NCI-H128 (cell line): ENCODE measurements around the gene LHFPL4.
"Not testable (repeated sequence)": the region's sequence is repeated elsewhere in the genome, so short reads cannot be mapped to it uniquely, and the experiment has no call there.

Experiments used
- DNase-seq: peaks from one replicate; lab custom pipeline; 2025; ENCODE audit not compliant: unreplicated experiment; lab: John Stamatoyannopoulos, UW

LHFPL4 gene

GRCh38 chr3:9553021-9553947 is at the start of gene LHFPL4:
LHFPL4 (minus strand) TSS chr3:9553822; CDS start chr3:9552679, 1,143 bp downstream.
- DNase-seq = no peak

GRCh38 chr3:9602620-9603019 is 49.0 kb upstream of the LHFPL4 start:
- no peak for DNase-seq

GRCh38 chr3:9601006-9601581 is 47.5 kb upstream of the LHFPL4 start:
- not testable (repeated sequence) for DNase-seq

DNA sequence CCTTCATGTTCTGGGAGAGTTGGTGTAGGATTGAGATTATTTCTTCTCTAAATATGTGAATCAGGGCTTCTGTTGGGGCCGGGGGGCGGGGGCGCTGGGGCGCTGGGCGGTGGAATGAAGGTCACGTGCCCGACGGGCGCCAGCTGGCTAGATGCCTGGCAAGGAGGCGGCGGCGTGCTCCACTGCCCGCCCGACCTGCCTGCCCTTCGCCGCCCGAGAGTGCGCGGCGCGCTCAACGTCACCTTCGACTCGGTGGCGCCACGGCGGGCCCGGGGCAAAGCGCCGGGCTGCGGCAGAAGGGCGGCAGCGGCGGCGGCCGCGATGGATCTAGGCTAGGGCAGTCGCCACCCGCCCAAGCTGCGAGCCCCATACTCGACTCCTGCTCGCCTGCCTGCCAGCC is 47.0 kb upstream of the LHFPL4 start:
- DNase-seq = no peak

- DNase-seq = no peak
Observed at GRCh38 chr3:9598783-9599387, 45.3 kb upstream of the LHFPL4 start.

GRCh38 chr3:9595877-9596276 is 42.3 kb upstream of the LHFPL4 start:
- DNase-seq = no peak

- DNase-seq = not testable (repeated sequence)
Observed at GRCh38 chr3:9591781-9592180, 38.2 kb upstream of the LHFPL4 start.

DNA sequence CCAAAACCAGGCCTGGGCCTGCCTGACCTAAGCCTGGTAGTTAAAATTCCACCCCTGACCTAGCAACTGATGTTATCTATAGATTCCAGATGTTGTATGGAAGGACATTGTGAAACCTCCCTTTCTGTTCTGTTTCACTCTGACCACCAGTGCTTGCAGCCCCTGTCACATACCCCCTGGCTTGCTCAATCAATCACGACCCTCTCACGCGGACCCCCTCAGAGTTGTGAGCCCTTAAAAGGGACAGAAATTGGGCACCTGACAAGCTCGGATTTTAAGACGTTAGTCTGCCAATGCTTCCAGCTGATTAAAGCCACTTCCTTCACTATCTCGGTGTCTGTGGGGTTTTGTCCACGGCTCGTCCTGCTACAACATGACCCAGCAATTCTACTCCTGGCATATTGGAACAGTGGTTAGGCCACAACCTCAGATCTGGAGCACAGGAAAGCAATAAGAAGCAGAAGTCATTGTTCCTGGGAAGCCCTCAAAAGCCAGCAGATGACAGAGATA is 36.7 kb upstream of the LHFPL4 start:
- DNase-seq = no peak

DNA sequence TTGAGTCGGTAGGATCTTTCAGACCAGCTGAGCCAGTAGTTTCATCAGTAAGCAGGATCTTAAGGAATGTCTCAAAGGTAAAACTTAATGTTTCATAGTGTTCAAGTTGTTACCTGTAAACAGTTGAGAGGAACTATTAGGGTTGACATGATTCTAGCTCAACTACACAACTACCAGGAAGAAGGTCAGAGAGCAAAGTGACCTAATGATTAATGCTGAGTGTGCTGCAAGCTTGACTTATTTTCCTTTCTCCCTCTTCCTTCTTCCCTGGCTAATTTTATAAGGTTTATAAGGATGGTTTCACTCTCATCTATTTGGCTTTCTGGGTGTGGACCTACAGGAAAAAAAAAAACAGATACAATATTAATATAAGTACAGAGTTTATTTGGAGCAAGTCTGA is 30.2 kb upstream of the LHFPL4 start:
- DNase-seq = no peak

GRCh38 chr3:9583371-9583770 is 29.7 kb upstream of the LHFPL4 start:
- no peak for DNase-seq

DNA sequence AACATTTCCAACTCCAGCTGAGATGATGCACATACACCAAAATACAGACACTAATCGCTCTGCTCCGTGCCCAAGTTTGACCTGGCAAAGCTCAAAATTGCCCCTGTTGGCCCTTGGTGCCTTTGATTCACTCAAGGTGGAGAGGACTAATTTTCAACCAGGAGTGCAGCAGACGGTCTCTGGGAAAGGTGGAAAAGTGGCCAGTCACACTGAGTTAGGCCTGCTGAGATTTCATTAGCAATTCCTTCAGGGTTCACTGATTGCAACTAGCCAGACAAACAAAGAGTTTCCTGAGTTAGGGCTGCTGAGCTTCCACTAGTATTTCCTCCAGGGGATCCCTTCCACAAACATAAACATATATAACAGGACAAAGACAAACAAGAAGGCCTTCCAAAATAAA is 28.7 kb upstream of the LHFPL4 start:
- DNase-seq = no peak

GRCh38 chr3:9581742-9582141 is 28.1 kb upstream of the LHFPL4 start:
- DNase-seq = no peak

DNA sequence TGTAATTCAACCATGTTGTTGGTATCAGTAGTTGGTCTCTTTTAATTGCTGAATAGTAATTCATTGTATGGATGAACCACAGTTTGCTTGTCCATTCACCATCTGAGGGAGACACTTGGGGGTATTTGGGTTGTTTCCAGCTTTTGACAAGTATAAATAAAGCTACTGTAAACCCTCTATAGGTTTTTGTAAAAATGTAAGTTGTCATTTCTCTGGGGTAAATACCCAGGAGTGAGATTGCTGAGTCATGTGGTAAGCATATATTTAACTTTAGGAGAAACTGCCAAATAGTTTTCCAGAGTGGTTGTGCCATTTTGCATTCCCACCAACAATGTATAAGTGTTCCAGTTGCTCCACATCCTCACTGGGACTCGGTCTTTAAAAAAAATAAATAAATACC is 15.4 kb upstream of the LHFPL4 start:
- DNase-seq = no peak

DNA sequence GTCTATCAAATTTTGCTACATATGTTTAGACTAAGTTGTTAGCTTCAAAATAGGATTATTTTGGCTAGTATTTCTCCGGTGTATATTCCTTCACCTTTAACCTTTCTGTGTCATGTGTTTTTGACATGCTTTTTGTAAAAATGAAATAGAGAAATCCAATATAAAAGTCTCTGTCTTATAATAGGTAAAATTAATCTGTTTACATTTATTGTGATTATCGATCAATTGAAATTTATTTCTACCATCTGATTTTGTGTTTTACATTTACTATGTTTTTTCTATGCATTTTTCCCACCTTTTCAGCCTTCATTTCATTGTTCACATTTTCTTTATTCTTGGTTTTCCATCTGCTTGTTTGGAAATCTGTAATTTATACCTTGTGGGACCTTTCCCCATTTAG is 11.7 kb upstream of the LHFPL4 start:
- no peak for DNase-seq

GRCh38 chr3:9563851-9564250 is 10.2 kb upstream of the LHFPL4 start:
- no peak for DNase-seq

GRCh38 chr3:9560056-9560455 is 6.4 kb upstream of the LHFPL4 start:
- DNase-seq = not testable (repeated sequence)

GRCh38 chr3:9553948-9554513 is 409 bp upstream of the LHFPL4 start:
- DNase-seq = no peak

DNA sequence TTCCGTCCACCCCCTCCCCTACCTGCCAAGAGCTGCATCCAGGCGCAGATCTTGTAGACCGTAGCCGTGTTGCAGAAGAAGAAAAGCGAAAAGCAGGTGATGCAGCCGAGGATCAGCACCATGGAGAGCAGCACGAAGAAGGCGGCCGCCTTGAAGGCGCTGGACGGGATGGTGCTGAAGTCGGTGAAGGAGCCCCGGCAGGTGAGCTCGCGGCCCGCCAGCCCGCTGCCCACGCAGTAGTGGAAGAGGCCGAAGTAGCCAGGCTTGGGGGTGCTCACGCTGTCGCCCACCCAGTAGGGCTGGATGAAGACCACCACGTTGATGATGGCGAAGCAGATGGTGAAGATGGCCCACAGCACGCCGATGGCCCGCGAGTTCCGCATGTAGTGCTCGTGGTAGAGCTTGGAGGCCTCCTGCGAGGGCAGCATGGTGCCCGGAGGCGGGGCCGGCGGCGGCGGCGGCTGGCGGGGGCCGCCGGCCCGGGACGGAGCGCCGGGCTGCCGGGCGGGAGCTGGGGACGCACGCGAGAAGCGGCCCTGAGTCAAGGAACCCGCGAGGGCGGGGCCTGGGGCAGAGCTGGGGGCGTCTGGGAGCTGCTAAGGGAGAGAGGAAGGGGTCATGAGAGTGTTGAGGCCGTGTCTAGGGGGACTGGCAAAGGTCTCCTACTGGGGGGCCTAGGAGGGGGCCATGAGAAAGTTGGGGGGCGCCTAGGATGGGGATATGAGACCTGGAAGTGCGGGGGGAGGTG is 1.2 kb downstream of the LHFPL4 start:
- no peak for DNase-seq

- no peak for DNase-seq
Observed at GRCh38 chr3:9550999-9551398, 2.6 kb downstream of the LHFPL4 start.

DNA sequence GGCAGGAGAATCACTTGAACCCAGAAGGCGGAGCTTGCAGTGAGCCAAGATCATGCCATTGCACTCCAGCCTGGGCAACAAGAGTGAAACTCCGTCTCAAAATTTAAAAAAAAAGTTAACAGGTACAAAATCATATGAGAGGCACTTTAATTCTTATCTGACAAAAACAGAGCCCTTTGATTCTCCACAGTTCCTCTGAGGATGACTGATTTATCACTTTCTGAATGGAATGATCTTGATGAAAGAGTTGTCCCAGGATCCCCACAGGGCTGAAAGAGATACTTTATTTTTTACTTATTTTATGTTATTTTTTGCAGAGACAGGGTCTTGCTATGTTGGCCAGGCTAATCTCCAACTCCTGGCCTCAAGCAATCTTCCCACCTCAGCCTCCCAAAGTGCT is 4.0 kb downstream of the LHFPL4 start:
- DNase-seq = no peak

DNA sequence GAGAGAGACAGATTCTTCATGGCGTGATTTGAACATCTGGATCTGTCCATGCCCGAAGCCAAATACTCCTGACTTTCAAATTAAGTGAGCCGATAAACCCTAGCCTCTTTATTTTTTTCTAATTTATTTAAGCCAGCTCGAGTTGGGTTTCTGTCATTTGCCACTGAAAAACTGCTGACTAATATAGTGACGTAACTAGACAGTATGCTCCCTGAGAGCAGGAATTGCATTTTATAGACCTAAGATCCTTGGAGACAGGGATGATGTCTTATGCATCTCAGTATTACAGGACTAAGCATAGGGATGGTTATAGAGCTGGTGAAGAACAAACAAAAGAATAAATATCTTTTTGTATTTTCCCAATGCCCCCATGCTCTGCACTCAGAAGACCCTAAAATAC is 4.6 kb downstream of the LHFPL4 start:
- no peak for DNase-seq
